Body of pancreas (tissue), 4 donors: Measurements from ENCODE around the gene CTIF. TPM values are rescaled to one million over a fixed set of nuclear protein-coding genes. Genes with fewer than 3 reads are reported as not detected.

Source experiments
- ATAC-seq: fragments of 150-250 bp; one replicate; pipeline ENCODE4 v1.9.1; 2016
- DNase-seq, 4 donors: peaks; one replicate each; pipeline ENCODE4 v3.0.0-alpha.2; 2019
- H3K27ac ChIP-seq, 4 donors: fragments of 200-600 bp; sonication (generic); 1 replicate in 3 of 4; 2 replicates in 1 of 4; pipeline versions ENCODE4 v1.5.1 to v1.6.1; 2016 to 2019; ENCODE audit warnings: mild to moderate bottlenecking in 1 of 4, mixed read lengths in 1 of 4, moderate library complexity in 1 of 4
- H3K27me3 ChIP-seq, 2 donors: fragments of 200-600 bp; sonication (generic); one replicate each; pipeline ENCODE4 v1.6.0; 2016; ENCODE audit warnings: mild to moderate bottlenecking in 1 of 2
- H3K36me3 ChIP-seq, 2 donors: fragments of 200-600 bp; sonication (generic); replicated peaks in 1 of 2; 2 replicates each; pipeline ENCODE4 v1.5.1; 2016; ENCODE audit warnings: low read depth in 2 of 2; ENCODE audit not compliant: insufficient read depth in 1 of 2
- H3K4me1 ChIP-seq: fragments of 200-600 bp; sonication (generic); one replicate; pipeline ENCODE4 v1.6.0; 2016
- H3K4me3 ChIP-seq, 2 donors: fragments of 200-600 bp; sonication (generic); 1 replicate in 1 of 2; 2 replicates in 1 of 2; pipeline ENCODE4 v1.5.1; 2016 to 2019
- H3K9me3 ChIP-seq, 3 donors: fragments of 200-600 bp; sonication (generic); 1 replicate in 2 of 3; 2 replicates in 1 of 3; pipeline ENCODE4 v1.5.1; 2016
- POLR2A ChIP-seq, 3 donors: fragments of 450-650 bp; IDR thresholded peaks; one replicate each; pipeline ENCODE4 v1.6.1; 2016; ENCODE audit warnings: antibody characterized with exemption in 3 of 3, mild to moderate bottlenecking in 2 of 3
- WGBS, 2 donors: methylation state at CpG; one replicate each; pipeline ENCODE4 v1.1.5; 2017; 5-methylcytosine and 5-hydroxymethylcytosine counted together
- intact Hi-C: fragments of 100-400 bp; cut with DNase I; formaldehyde crosslinking; loops from one replicate; pipeline ENCODE4 v1.15.1; 2023
- total RNA-seq, 2 donors: library from RNA; depleted of rRNA; stranded (reverse); fragments of >200 nt; gene quantifications; one replicate each; pipeline ENCODE4 v1.1.0, GENCODE V29; 2016
- TF ChIP-seq, protein P1 (sequence below), 7 experiments: fragments of 450-650 bp in 4 of 7; fragments of 200-600 bp in 3 of 7; sonication (generic) in 3 of 7; IDR thresholded peaks; one replicate each; pipeline ENCODE4 v1.5.1; 2016 to 2019; ENCODE audit warnings: antibody characterized with exemption in 7 of 7

Gene CTIF
- total RNA-seq, 2 donors from 2014 or later: 18.7 to 24.4 TPM

DNA sequence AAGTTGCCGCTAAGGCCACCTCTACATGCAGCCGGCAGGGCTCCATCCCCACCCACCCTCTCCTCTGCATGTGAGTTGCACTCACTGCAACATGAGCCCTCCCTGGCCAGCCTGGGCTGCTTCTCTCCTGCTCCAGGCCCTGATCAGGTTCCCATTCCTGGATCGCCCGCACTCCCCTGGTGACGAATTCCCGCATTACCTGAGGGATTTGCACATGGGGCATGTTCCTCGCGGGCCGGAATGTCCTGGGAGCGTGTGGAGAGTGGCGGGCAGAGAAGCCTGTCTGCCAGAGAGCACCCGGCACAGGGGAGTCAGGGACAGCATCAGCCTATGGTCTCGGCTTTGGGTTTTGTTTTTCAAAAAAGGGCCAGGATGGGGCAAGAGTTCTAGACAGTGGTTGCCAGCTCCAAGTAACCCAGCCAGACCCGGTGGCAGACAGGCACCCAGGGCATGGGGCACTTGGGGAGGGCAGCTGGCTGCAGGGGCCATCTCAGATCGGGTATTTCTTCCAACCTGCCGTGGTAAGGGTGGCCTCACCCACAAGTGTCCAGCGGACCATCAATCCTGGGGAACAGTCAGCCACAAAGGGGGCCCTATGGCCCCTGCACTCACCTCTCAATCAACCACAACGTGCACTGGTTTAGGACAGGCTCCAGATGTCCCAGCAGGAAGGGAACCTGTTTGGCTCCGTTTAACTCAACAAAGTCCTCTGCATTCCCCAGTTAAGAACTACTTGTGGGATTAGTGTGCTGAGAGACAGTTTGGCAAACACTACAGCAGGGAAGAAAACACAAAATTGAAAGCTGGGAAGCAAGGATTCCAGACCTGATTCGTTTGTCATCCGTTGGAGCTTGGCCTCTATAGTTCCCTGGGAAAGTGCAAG lies 224.2 kb downstream of the CTIF start:
- H3K4me1 ChIP-seq: no peaks in the 10 kb centered on the region
- H3K9me3 ChIP-seq: no peaks in the 10 kb centered on the region
- ATAC-seq: no peak
- 80 to 91% methylated on average over 14 to 16 of the region's 21 CpGs for WGBS, 2 donors
- H3K4me3 ChIP-seq: no peak overlapping the region
- intact Hi-C loops: no loop called here
- H3K27me3 ChIP-seq: no peaks in the 10 kb centered on the region
- TF ChIP-seq POLR2A (IDR thresholded peaks at IDR 0.05): no peak
- TF ChIP-seq, protein P1, sequence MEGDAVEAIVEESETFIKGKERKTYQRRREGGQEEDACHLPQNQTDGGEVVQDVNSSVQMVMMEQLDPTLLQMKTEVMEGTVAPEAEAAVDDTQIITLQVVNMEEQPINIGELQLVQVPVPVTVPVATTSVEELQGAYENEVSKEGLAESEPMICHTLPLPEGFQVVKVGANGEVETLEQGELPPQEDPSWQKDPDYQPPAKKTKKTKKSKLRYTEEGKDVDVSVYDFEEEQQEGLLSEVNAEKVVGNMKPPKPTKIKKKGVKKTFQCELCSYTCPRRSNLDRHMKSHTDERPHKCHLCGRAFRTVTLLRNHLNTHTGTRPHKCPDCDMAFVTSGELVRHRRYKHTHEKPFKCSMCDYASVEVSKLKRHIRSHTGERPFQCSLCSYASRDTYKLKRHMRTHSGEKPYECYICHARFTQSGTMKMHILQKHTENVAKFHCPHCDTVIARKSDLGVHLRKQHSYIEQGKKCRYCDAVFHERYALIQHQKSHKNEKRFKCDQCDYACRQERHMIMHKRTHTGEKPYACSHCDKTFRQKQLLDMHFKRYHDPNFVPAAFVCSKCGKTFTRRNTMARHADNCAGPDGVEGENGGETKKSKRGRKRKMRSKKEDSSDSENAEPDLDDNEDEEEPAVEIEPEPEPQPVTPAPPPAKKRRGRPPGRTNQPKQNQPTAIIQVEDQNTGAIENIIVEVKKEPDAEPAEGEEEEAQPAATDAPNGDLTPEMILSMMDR (IDR thresholded peaks at IDR 0.05): no peak
- no peak overlapping the region for H3K27ac ChIP-seq
- no peak for DNase-seq
- H3K36me3 ChIP-seq: peaks cover 0 to 4% of the 10 kb centered on the region in 2 donors

DNA sequence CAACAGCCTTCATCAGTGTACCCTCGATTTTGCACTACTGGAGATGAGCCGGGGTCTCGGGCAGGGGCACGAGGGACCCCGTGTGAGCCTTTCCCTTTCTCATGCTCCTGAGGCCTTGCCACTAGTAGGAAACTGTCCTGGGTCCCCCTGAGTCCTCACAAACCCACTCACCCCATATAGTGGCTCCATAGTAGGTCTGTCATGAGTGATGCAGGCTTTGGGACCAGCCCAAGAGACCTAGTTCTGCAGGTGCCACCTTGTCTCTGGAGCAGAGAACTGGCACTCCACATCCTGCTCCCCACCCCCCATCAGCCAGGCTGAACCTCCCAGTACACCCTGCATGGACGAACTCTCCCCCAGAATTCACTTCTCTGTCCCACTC lies 224.9 kb downstream of the CTIF start:
- intact Hi-C loops: no loop called here
- Histone ChIP-seq H3K36me3 (peaks cover 0 to 4% of the 10 kb centered on the region in 2 donors), H3K4me3 (no peak overlapping the region), H3K9me3 (no peaks in the 10 kb centered on the region), H3K27ac (no peak overlapping the region), H3K4me1 (no peaks in the 10 kb centered on the region), H3K27me3 (no peaks in the 10 kb centered on the region)
- 89 to 94% methylated on average over 6 of the region's 6 CpGs for WGBS, 2 donors
- DNase-seq: no peak
- ATAC-seq: no peak
- no peak for TF ChIP-seq POLR2A (IDR thresholded peaks at IDR 0.05)
- TF ChIP-seq, protein P1 (IDR thresholded peaks at IDR 0.05): no peak

DNA sequence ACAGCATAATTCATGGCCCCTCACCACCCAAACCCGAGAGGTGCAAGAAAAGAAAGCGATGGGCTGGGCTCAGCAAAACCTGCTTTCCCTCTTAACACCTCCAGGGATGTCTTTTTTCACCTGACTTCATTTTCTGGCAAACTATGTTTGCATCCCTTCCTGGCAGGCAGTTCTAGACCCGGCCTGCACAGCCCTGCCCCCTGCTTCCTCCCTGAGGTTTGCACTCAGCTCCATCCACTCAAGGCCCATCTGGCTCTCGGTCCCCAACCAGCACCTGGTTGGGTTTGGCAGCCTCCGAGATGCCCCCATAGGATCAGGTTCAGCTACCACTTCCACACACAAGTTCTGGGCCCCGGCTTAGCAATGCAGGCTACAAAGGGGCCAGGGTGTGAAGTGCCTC lies 226.2 kb downstream of the CTIF start:
- ATAC-seq (no peak), DNase-seq (no peak)
- H3K27me3 ChIP-seq: no peaks in the 10 kb centered on the region
- peaks cover 0 to 4% of the 10 kb centered on the region in 2 donors for H3K36me3 ChIP-seq
- no peaks in the 10 kb centered on the region for H3K9me3 ChIP-seq
- WGBS, 2 donors: 77 to 84% methylated on average over 5 to 6 of the region's 6 CpGs
- H3K4me1 ChIP-seq: no peaks in the 10 kb centered on the region
- H3K27ac ChIP-seq: no peak overlapping the region
- no peak overlapping the region for H3K4me3 ChIP-seq
- TF ChIP-seq, protein P1 (IDR thresholded peaks at IDR 0.05): no peak
- no peak for TF ChIP-seq POLR2A (IDR thresholded peaks at IDR 0.05)
- intact Hi-C loops: no loop called here

DNA sequence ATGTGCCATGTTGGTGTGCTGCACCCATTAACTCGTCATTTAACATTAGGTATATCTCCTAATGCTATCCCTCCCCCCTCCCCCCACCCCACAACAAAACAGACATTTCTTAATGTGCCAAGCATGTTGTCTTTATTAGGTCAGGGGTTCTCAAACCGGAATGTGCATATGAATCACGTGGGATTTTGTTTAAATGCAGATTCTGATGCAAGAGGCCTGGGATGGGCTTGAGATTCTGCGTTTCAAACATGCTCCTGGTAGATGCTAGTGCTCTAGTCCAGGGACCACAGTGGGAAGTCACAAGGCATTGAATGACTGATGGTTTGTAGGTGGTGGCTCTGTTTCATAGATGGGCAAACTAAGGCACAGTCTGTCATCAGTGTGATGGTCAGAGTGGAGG lies 227.2 kb downstream of the CTIF start:
- H3K4me3 ChIP-seq: no peak overlapping the region
- no peaks in the 10 kb centered on the region for H3K27me3 ChIP-seq
- DNase-seq (no peak), ATAC-seq (no peak)
- H3K36me3 ChIP-seq: peaks cover 0 to 4% of the 10 kb centered on the region in 2 donors
- no peak for TF ChIP-seq POLR2A (IDR thresholded peaks at IDR 0.05)
- no peaks in the 10 kb centered on the region for H3K9me3 ChIP-seq
- H3K27ac ChIP-seq: no peak overlapping the region
- no peaks in the 10 kb centered on the region for H3K4me1 ChIP-seq
- 82 to 86% methylated on average over 2 to 4 of the region's 4 CpGs for WGBS, 2 donors
- intact Hi-C loops: no loop called here

DNA sequence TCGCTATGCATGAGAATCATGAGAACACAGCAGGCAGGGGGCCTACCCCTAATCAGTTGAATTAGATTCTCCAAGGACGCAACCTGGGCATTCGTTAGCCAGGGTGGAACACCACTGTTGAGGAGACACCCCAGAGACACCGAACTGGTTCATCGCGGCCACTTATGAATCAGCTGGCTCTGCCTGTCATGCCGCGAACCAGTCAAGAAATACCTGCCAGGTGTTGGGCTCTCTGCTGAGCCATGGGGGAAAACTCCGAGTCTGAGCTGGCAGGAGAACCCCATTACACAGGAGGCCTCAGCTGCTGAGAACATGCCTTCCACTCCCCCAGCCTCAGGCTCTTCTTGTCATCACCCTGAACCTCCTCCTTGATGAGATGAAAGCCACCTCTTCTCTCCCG lies 227.7 kb downstream of the CTIF start:
- WGBS, 2 donors: 90 to 92% methylated on average over 10 of the region's 10 CpGs

More for the DNA sequence above, 227.7 kb downstream of the CTIF start:
- DNase-seq (no peak), ATAC-seq (no peak)
- Histone ChIP-seq H3K27ac (no peak overlapping the region), H3K4me1 (no peaks in the 10 kb centered on the region), H3K36me3 (peaks cover 0 to 4% of the 10 kb centered on the region in 2 donors), H3K9me3 (no peaks in the 10 kb centered on the region), H3K27me3 (no peaks in the 10 kb centered on the region), H3K4me3 (no peak overlapping the region)
- intact Hi-C loops: no loop called here
- no peak for TF ChIP-seq POLR2A (IDR thresholded peaks at IDR 0.05)
- TF ChIP-seq, protein P1 (IDR thresholded peaks at IDR 0.05): no peak
